Stomach (tissue), 9 donors: ENCODE measurements around the gene MMP14. TPM values are rescaled to one million over a fixed set of nuclear protein-coding genes. Genes with fewer than 3 reads are reported as not detected.
A peak's percentile ranks its signal among the peaks of the same experiment; 100 is the strongest.
"Not testable (repeated sequence)": the region's sequence is repeated elsewhere in the genome, so short reads cannot be mapped to it uniquely, and the experiment has no call there.

Experiments used
- DNase-seq, 2 donors: peaks; one replicate each; pipeline versions ENCODE4 v3.0.0 to v3.0.0-alpha.2; 2013 to 2019
- H3K27ac ChIP-seq, 5 donors: fragments of 200-600 bp in 4 of 5; sonication (generic) in 4 of 5; one replicate each; pipeline ENCODE4 v1.5.1; 2013 to 2019; ENCODE audit warnings: mild to moderate bottlenecking in 1 of 5, moderate library complexity in 1 of 5
- H3K27me3 ChIP-seq, 3 donors: fragments of 200-600 bp; sonication (generic); one replicate each; pipeline ENCODE4 v1.5.1; 2017 to 2019; ENCODE audit warnings: mixed run types in 1 of 3
- H3K36me3 ChIP-seq, 4 donors: fragments of 200-600 bp; sonication (generic); 1 replicate in 3 of 4; 2 replicates in 1 of 4; pipeline ENCODE4 v1.5.1; 2016 to 2019
- H3K4me1 ChIP-seq, 4 donors: fragments of 200-600 bp; sonication (generic); one replicate each; pipeline ENCODE4 v1.5.1; 2016 to 2019
- H3K4me3 ChIP-seq, 4 donors: fragments of 200-600 bp; sonication (generic) in 3 of 4; one replicate each; pipeline ENCODE4 v1.5.1; 2016 to 2019; ENCODE audit warnings: mild to moderate bottlenecking in 1 of 4
- H3K9me3 ChIP-seq, 4 donors: fragments of 200-600 bp; sonication (generic); one replicate each; pipeline ENCODE4 v1.5.1; 2016 to 2019
- EP300 ChIP-seq: sonication (generic); formaldehyde crosslinking; IDR thresholded peaks from one replicate; pipeline ENCODE4 v1.6.1; 2017; ENCODE audit warnings: antibody characterized with exemption
- POLR2A ChIP-seq, 4 donors: fragments of 450-650 bp; IDR thresholded peaks; one replicate each; pipeline ENCODE4 v1.6.1; 2016; ENCODE audit warnings: antibody characterized with exemption in 4 of 4, control low read depth in 2 of 4, mild to moderate bottlenecking in 1 of 4, moderate library complexity in 1 of 4
- POLR2AphosphoS5 ChIP-seq, 3 donors: sonication (generic); formaldehyde crosslinking; IDR thresholded peaks; one replicate each; pipeline ENCODE4 v1.6.1; 2016; ENCODE audit warnings: antibody characterized with exemption in 3 of 3
- whole genome bisulfite sequencing, 5 donors: extraction: QIAGEN DNeasy Blood & Tissue Kit in 3 of 5; methylation state at CpG; one replicate each; pipeline versions ENCODE4 v1.1.5 to v1.1.7; 2013 to 2018; 5-methylcytosine and 5-hydroxymethylcytosine counted together
- intact Hi-C: fragments of 100-400 bp; cut with DNase I; formaldehyde crosslinking; loops from one replicate; pipeline ENCODE4 v1.15.1; 2023; ENCODE audit warnings: low total_unique reads
- polyA plus RNA-seq, 3 donors: library from polyadenylated mRNA; stranded (reverse); fragments of 200-250 nt; gene quantifications; one replicate each; pipeline ENCODE4 v1.2.3, GENCODE V29; 2013
- total RNA-seq, 5 donors: library from RNA; depleted of rRNA; stranded (reverse); fragments of >200 nt; gene quantifications; one replicate each; pipeline versions ENCODE4 v1.1.0 to v1.2.3, GENCODE V29; 2014 to 2016
- TF ChIP-seq, protein P1 (sequence below), 7 experiments: fragments of 450-650 bp in 4 of 7; fragments of 200-600 bp in 3 of 7; sonication (generic) in 3 of 7; IDR thresholded peaks; one replicate each; pipeline ENCODE4 v1.5.1; 2016 to 2019; ENCODE audit warnings: antibody characterized with exemption in 7 of 7, control low read depth in 2 of 7, mild to moderate bottlenecking in 1 of 7
- donor health status: healthy with polysubstance abuse.
- donor health status: Bipolar disorder and iron deficiency.
- donor health status: healthy.

MMP14 gene
- total and polyA plus RNA-seq, 8 donors, result 14.7 to 104 (median 38.1) TPM

DNA sequence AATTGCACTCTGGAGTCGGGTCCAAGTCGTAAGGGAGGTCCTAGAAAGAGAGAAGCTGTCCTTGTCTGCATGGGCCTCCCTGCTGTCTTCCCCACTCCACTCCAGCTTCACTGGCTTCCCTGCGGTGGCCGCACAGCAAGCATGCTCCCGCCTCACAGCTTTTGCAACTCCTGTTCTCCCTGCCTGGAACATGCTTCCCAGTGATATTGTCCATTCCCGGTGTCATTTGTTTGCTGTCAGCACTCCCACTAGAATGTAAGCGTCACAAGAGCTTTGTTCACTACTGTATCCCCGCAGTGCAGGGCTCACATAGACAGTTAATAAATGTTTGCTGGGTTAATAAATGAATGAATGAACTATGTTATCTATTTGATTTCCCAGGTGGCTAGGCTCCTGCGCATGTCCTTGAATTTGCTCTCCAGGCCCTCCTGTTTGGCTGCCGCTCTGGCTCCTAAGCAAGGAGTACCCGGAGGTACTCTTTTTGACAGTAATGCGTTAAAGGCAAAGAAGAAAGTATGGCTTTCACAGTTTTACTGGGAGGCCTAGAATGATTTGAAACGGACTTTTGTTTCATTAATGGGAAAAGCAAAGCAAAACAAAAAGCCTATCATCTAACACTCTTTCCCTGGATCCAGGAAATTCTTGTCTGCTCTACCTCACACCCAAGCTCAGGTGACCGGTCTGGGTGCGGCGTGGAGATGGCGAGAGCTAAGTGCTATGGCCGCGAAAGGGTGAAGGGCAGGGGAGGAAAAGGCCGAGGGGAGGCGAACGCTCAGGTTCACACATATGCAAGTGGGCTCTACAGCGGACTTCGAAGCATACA is 15.0 kb upstream of the MMP14 start:
- Histone ChIP-seq H3K4me1 (peaks cover 36 to 83% (median 65%) of the 10 kb centered on the region in 4 donors), H3K9me3 (no peaks in the 10 kb centered on the region), H3K4me3 (peak overlapping the region in 1 of 4 donors; percentile 43), H3K27ac (peak overlapping the region; percentile 82 to 91 (median 87)), H3K36me3 (no peaks in the 10 kb centered on the region), H3K27me3 (no peaks in the 10 kb centered on the region)
- peak; percentile 31 to 55 (median 36) for TF ChIP-seq POLR2AphosphoS5 (IDR thresholded peaks at IDR 0.05)
- TF ChIP-seq POLR2A (IDR thresholded peaks at IDR 0.05), result no peak
- intact Hi-C loops, result no loop called here
- 33 to 61% (median 48%) methylated on average over 24 of the region's 24 CpGs for WGBS, 5 donors
- peak; percentile 42 to 83 for DNase-seq

DNA sequence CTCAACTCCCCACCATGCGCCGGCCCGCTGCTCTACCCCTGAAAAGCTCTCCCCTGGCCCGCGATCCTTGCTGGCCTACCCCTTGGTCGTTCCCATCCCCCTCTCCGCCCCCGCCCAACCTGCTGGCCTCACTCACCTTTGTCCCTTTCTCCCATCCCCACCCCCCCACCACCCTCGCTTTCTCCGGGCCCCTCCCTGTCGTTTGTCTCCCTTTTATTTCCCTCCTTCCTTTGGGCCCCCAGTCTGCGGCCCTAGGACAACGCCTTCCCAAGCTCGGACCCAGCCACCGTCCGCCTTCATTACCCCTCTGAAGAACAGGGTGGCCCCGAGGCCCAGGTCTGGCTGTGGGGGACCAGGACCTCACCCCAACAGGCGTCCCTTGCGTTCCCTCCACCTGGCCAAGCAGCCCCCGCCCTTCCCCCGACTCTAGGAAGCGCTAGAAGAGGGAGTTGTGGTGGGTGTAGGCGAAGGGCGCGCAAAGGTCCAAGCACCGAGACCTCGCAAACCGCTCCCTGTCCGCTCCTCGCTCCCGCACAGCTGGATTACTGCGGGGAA is 14.3 kb upstream of the MMP14 start:
- peak overlapping the region; percentile 82 to 91 (median 87) for H3K27ac ChIP-seq
- no peaks in the 10 kb centered on the region for H3K27me3 ChIP-seq
- H3K36me3 ChIP-seq, result no peaks in the 10 kb centered on the region
- peak in 1 of 2 donors; percentile 78 for DNase-seq
- H3K4me1 ChIP-seq, result peaks cover 36 to 78% (median 65%) of the 10 kb centered on the region in 4 donors
- no peaks in the 10 kb centered on the region for H3K9me3 ChIP-seq
- TF ChIP-seq EP300 (no peak), POLR2AphosphoS5 (IDR thresholded peaks at IDR 0.05) (no peak), POLR2A (IDR thresholded peaks at IDR 0.05) (no peak)
- TF ChIP-seq, protein P1, sequence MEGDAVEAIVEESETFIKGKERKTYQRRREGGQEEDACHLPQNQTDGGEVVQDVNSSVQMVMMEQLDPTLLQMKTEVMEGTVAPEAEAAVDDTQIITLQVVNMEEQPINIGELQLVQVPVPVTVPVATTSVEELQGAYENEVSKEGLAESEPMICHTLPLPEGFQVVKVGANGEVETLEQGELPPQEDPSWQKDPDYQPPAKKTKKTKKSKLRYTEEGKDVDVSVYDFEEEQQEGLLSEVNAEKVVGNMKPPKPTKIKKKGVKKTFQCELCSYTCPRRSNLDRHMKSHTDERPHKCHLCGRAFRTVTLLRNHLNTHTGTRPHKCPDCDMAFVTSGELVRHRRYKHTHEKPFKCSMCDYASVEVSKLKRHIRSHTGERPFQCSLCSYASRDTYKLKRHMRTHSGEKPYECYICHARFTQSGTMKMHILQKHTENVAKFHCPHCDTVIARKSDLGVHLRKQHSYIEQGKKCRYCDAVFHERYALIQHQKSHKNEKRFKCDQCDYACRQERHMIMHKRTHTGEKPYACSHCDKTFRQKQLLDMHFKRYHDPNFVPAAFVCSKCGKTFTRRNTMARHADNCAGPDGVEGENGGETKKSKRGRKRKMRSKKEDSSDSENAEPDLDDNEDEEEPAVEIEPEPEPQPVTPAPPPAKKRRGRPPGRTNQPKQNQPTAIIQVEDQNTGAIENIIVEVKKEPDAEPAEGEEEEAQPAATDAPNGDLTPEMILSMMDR (IDR thresholded peaks at IDR 0.05), result no peak
- peak overlapping the region; percentile 43 to 53 (median 44) for H3K4me3 ChIP-seq
- 37 to 51% (median 43%) methylated on average over 28 to 32 of the region's 32 CpGs for WGBS, 5 donors
- intact Hi-C loops, result no loop called here

DNA sequence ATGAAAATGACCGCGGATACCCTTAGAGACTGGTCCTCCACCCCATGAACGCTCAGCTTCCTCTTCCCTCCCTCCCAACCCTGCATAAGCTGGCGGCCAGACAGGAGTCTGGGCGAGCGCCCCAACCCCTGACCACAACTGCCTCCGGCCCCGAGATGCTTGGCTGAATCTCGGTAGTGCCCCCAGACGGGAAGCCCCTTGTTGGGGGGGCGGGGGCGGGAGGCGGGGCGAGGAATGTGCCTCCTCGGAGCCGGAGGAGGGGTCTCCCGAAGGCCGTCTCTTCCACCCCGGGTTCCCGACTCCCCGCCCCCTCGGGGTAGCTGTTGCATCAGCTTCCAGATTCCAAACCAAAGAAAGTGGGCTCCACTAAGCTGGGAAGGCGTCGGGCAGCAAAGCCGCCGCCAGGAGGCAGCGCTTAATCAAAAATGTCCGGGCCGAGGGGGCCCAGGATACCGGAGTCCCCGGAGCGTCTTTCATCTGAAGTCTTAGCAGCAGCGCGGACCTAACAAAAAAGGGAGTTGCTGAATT is 13.8 kb upstream of the MMP14 start:
- intact Hi-C loops, result no loop called here
- peak; percentile 74 to 95 for DNase-seq
- Histone ChIP-seq H3K27me3 (no peaks in the 10 kb centered on the region), H3K36me3 (no peaks in the 10 kb centered on the region), H3K4me3 (peak overlapping the region; percentile 43 to 53 (median 44)), H3K9me3 (no peaks in the 10 kb centered on the region), H3K4me1 (peaks cover 32 to 72% (median 63%) of the 10 kb centered on the region in 4 donors), H3K27ac (peak overlapping the region; percentile 82 to 91 (median 87))
- TF ChIP-seq POLR2AphosphoS5 (IDR thresholded peaks at IDR 0.05) (peak in 2 of 3 donors; percentile 23 to 31), POLR2A (IDR thresholded peaks at IDR 0.05) (no peak)
- TF ChIP-seq, protein P1 (IDR thresholded peaks at IDR 0.05), result peak in 5 of 7 experiments; percentile 76 to 89 (median 78)
- WGBS, 5 donors, result 0 to 2% (median 1%) methylated on average over 33 to 34 of the region's 34 CpGs

DNA sequence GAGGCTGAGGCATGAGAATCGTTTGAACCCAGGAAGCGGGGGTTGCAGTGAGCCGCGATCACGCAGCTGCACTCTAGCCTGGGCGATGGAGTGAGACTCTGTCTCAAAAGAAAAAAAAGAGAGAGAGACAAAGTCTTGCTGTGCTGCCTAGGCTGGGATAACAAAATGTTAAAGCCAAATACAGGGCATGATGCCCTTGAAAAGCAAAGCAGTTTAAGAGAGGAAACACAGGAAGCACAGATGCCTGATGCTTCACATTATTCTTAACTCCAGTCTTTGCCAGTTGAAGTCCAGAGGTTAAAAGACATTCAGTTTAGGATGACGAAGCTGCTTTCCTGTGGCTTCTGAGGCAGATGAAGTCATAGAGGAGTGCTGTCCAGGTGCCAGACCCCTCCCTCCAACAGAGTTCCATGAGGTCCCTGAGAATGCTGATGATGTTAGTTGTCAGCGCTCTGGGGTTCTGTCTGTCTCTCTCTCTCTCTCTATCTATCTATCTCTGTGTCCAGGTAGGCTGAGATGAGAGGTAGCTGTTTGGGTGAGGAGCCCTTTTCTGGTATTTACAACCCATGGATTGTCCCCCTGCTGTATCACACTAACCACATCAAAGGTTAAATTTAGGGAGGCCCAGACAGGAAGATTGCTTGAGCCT is 11.6 kb upstream of the MMP14 start:
- H3K4me3 ChIP-seq, result no peak overlapping the region
- 62 to 71% (median 67%) methylated on average over 8 of the region's 8 CpGs for WGBS, 5 donors
- TF ChIP-seq POLR2A (IDR thresholded peaks at IDR 0.05) (no peak), EP300 (no peak), POLR2AphosphoS5 (IDR thresholded peaks at IDR 0.05) (no peak)
- TF ChIP-seq, protein P1 (IDR thresholded peaks at IDR 0.05), result no peak
- no peaks in the 10 kb centered on the region for H3K27me3 ChIP-seq
- no peaks in the 10 kb centered on the region for H3K9me3 ChIP-seq
- H3K4me1 ChIP-seq, result peaks cover 22 to 55% (median 47%) of the 10 kb centered on the region in 4 donors
- no peaks in the 10 kb centered on the region for H3K36me3 ChIP-seq
- peak overlapping the region in 1 of 5 donors; percentile 7 for H3K27ac ChIP-seq
- intact Hi-C loops, result no loop called here
- DNase-seq, result peak in 1 of 2 donors; percentile 76

DNA sequence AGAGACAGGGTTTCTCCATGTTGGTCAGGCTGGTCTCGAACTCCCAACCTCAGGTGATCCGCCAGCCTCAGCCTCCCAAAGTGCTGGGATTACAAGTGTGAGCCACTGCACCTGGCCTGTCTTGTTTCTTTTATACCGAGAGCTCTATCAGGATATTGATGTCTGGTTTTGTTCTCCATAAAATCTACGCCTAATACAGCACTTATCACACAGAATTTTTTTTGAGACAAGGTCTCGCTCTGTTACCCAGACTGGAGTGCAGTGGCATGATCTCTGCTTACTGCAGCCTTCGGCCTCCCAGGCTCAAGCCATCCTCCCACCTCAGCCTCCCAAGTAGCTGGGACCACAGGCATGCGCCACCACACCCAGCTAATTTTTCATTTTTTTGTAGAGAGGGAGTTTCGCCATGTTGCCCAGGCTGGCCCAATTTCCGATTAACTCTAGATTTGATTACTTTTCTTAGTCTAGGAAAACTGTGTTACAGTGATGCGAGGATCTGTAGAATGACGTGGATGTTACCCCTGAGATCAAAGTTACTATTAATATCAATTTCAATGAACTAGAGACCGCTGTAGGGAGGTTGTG is 7.2 kb upstream of the MMP14 start:
- H3K27me3 ChIP-seq, H3K9me3 ChIP-seq, intact Hi-C loops, DNase-seq: not testable (repeated sequence)
- peak overlapping the region; percentile 83 to 93 (median 85) for H3K27ac ChIP-seq
- peak overlapping the region; percentile 64 to 95 (median 88) for H3K4me3 ChIP-seq
- H3K36me3 ChIP-seq, result peaks cover 3 to 22% (median 12%) of the 10 kb centered on the region in 4 donors
- WGBS, 5 donors, result 75 to 84% (median 82%) methylated on average over 10 to 12 of the region's 12 CpGs
- peaks cover 8 to 29% (median 19%) of the 10 kb centered on the region in 4 donors for H3K4me1 ChIP-seq
